IMR-90 (cell line): Measurements from ENCODE around the gene AK2. TPM values are rescaled to one million over a fixed set of nuclear protein-coding genes. Genes with fewer than 3 reads are reported as not detected.

Experiments
- ATAC-seq: fragments of 200-7000 bp; cut with Tn5 transposase; 2 replicates; pipeline ENCODE4 v1.9.1; 2020; ENCODE audit warnings: low read depth, mild to moderate bottlenecking, moderate library complexity
- Bru-seq: library from RNA; stranded (reverse); fragments of 400-500 nt; gene quantifications from one replicate; lab custom pipeline; 2021; lab: Mats Ljungman, UMichigan
- BruChase-seq, 2 experiments: library from RNA; stranded (reverse); fragments of 400-500 nt; gene quantifications; one replicate each; lab custom pipeline; 2021; lab: Mats Ljungman, UMichigan
- BruUV-seq: library from RNA; stranded (reverse); fragments of 400-500 nt; replicated peaks from 2 replicates; lab custom pipeline; 2021; lab: Mats Ljungman, UMichigan
- CTCF ChIA-PET: fragments of 300-600 bp; formaldehyde crosslinking; extraction: SDS; loops from one replicate; lab custom pipeline; 2021; ENCODE audit warnings: antibody characterized with exemption; lab: Yijun Ruan, JAX
- POLR2A ChIA-PET: fragments of 300-600 bp; sonication (Branson Sonifier 250); formaldehyde crosslinking; loops from one replicate; lab custom pipeline; 2022; ENCODE audit warnings: antibody characterized with exemption; ENCODE audit not compliant: unreplicated experiment; lab: Charles Lee
- DNase-seq: peaks from one replicate; pipeline ENCODE4 v3.0.0; 2013
- H2AFZ ChIP-seq: replicated peaks from 2 replicates; pipeline ENCODE3; 2013; ENCODE audit warnings: low read length, mild to moderate bottlenecking; ENCODE audit not compliant: poor library complexity
- H2AK5ac ChIP-seq: 2 replicates; pipeline ENCODE4 v1.6.1; 2013; ENCODE audit warnings: low read depth, low read length, inconsistent platforms
- H2AK9ac ChIP-seq: replicated peaks from 2 replicates; pipeline ENCODE3; 2013; ENCODE audit warnings: mild to moderate bottlenecking, low read depth, low read length, moderate library complexity; ENCODE audit not compliant: poor library complexity
- H2BK120ac ChIP-seq: 2 replicates; pipeline ENCODE4 v1.6.1; 2013; ENCODE audit warnings: low read depth, low read length, inconsistent platforms
- H2BK15ac ChIP-seq: 3 replicates; pipeline ENCODE4 v1.6.1; 2013; ENCODE audit warnings: low read depth, low read length, inconsistent platforms
- H2BK20ac ChIP-seq: 2 replicates; pipeline ENCODE4 v1.6.1; 2013; ENCODE audit warnings: low read depth, mild to moderate bottlenecking, inconsistent platforms, low read length, moderate library complexity
- H2BK5ac ChIP-seq: 2 replicates; pipeline ENCODE4 v1.6.1; 2013; ENCODE audit warnings: mild to moderate bottlenecking, low read depth, low read length, inconsistent platforms; ENCODE audit not compliant: poor library complexity, severe bottlenecking
- H3K14ac ChIP-seq: replicated peaks from 2 replicates; pipeline ENCODE4 v1.6.1; 2013; ENCODE audit warnings: low read depth, low read length, inconsistent platforms
- H3K18ac ChIP-seq: 2 replicates; pipeline ENCODE4 v1.6.1; 2013; ENCODE audit warnings: low read depth, low read length, control low read depth
- H3K23ac ChIP-seq: 2 replicates; pipeline ENCODE4 v1.6.1; 2013; ENCODE audit warnings: low read depth, low read length, inconsistent platforms
- H3K27ac ChIP-seq: 2 replicates; pipeline ENCODE4 v1.5.1; 2013; ENCODE audit warnings: mild to moderate bottlenecking, control low read depth, low read length; ENCODE audit not compliant: insufficient read depth
- H3K27me3 ChIP-seq: 2 replicates; pipeline ENCODE4 v1.6.1; 2013; ENCODE audit warnings: low read length; ENCODE audit not compliant: control insufficient read depth, insufficient read depth
- H3K36me3 ChIP-seq: 2 replicates; pipeline ENCODE4 v1.6.1; 2013; ENCODE audit warnings: low read length, mixed read lengths; ENCODE audit not compliant: control insufficient read depth, insufficient read depth
- H3K4ac ChIP-seq: 2 replicates; pipeline ENCODE4 v1.6.1; 2013; ENCODE audit warnings: low read depth, low read length, inconsistent platforms
- H3K4me1 ChIP-seq: 2 replicates; pipeline ENCODE4 v1.6.1; 2013; ENCODE audit warnings: low read length, mixed read lengths; ENCODE audit not compliant: control insufficient read depth, insufficient read depth
- H3K4me2 ChIP-seq: 2 replicates; pipeline ENCODE4 v1.6.1; 2013; ENCODE audit warnings: low read depth, mild to moderate bottlenecking, control low read depth, low read length, moderate library complexity
- H3K4me3 ChIP-seq: 2 replicates; pipeline ENCODE4 v1.5.1; 2013; ENCODE audit warnings: low read depth, mild to moderate bottlenecking, control low read depth, low read length, moderate library complexity; ENCODE audit not compliant: insufficient read depth
- H3K56ac ChIP-seq: 2 replicates; pipeline ENCODE4 v1.6.1; 2013; ENCODE audit warnings: low read length, inconsistent platforms; ENCODE audit not compliant: insufficient read depth; ENCODE audit errors: extremely low read depth
- H3K79me1 ChIP-seq, 2 experiments: 2 replicates each; pipeline ENCODE4 v1.6.1; 2013; ENCODE audit warnings: low read length in 2 of 2, inconsistent platforms in 1 of 2, low read depth in 1 of 2
- H3K9ac ChIP-seq: 2 replicates; pipeline ENCODE4 v1.6.1; 2013; ENCODE audit warnings: low read depth, low read length, control low read depth
- H3K9me1 ChIP-seq: 2 replicates; pipeline ENCODE4 v1.6.1; 2013; ENCODE audit warnings: low read length, inconsistent platforms; ENCODE audit not compliant: insufficient read depth
- H3K9me3 ChIP-seq: 2 replicates; pipeline ENCODE4 v1.6.1; 2013; ENCODE audit warnings: low read length; ENCODE audit not compliant: control insufficient read depth, insufficient read depth
- H4K20me1 ChIP-seq: 2 replicates; pipeline ENCODE4 v1.6.1; 2013; ENCODE audit warnings: low read length, inconsistent platforms; ENCODE audit not compliant: insufficient read depth
- H4K5ac ChIP-seq: 2 replicates; pipeline ENCODE4 v1.6.1; 2013; ENCODE audit warnings: mild to moderate bottlenecking, low read depth, low read length, control low read depth
- H4K8ac ChIP-seq, 2 experiments: 2 replicates each; pipeline ENCODE4 v1.6.1; 2013; ENCODE audit warnings: low read depth in 2 of 2, low read length in 2 of 2, control low read depth in 1 of 2, inconsistent platforms in 1 of 2
- H4K91ac ChIP-seq: 2 replicates; pipeline ENCODE4 v1.6.1; 2013; ENCODE audit warnings: low read depth, low read length, inconsistent platforms; ENCODE audit not compliant: insufficient read depth
- CEBPB ChIP-seq: IDR thresholded peaks from 2 replicates; pipeline ENCODE4 v1.6.1; 2012; ENCODE audit warnings: low read depth, low read length, improper control_type of control experiment
- FOS ChIP-seq: fragments of 150-350 bp; IDR thresholded peaks from 2 replicates; pipeline ENCODE4 v1.6.1; 2016; ENCODE audit warnings: low read depth, low read length
- MAZ ChIP-seq: IDR thresholded peaks from 2 replicates; pipeline ENCODE4 v1.6.1; 2012; ENCODE audit warnings: low read depth, mild to moderate bottlenecking, low read length, improper control_type of control experiment, moderate library complexity, borderline replicate concordance
- MXI1 ChIP-seq: IDR thresholded peaks from 2 replicates; pipeline ENCODE4 v1.6.1; 2012; ENCODE audit warnings: low read depth, mild to moderate bottlenecking, low read length, moderate library complexity, borderline replicate concordance
- POLR2A ChIP-seq: IDR thresholded peaks from 2 replicates; pipeline ENCODE4 v1.6.1; 2012; ENCODE audit warnings: mild to moderate bottlenecking, low read depth, low read length
- RCOR1 ChIP-seq: IDR thresholded peaks from 2 replicates; pipeline ENCODE4 v1.6.1; 2012; ENCODE audit warnings: mild to moderate bottlenecking, low read length, improper control_type of control experiment; ENCODE audit not compliant: insufficient replicate concordance
- SMC3 ChIP-seq: fragments of 150-350 bp; IDR thresholded peaks from 2 replicates; pipeline ENCODE4 v1.6.1; 2016; ENCODE audit warnings: low read depth, mild to moderate bottlenecking, antibody characterized with exemption, low read length, moderate library complexity
- USF2 ChIP-seq: fragments of 150-350 bp; IDR thresholded peaks from 2 replicates; pipeline ENCODE4 v1.6.1; 2017; ENCODE audit warnings: mild to moderate bottlenecking, antibody characterized with exemption, low read length, low read depth
- WGBS, 2 experiments: methylation state at CpG; one replicate each; pipeline versions ENCODE4 v1.1.5 to v1.1.7; 2013; ENCODE audit warnings: missing lambda C conversion rate in 2 of 2; ENCODE audit not compliant: insufficient read length in 1 of 2; ENCODE audit errors: extremely low coverage in 2 of 2; 5-methylcytosine and 5-hydroxymethylcytosine counted together
- dilution Hi-C: fragments of 300-500 bp; cut with HindIII; formaldehyde crosslinking; loops from one replicate; pipeline ENCODE4 v1.14.3; 2018; ENCODE audit warnings: low sequenced_read_pairs; ENCODE audit not compliant: unreplicated experiment
- in situ Hi-C: fragments of 300-500 bp; cut with MboI; formaldehyde crosslinking; loops from 3 replicates; pipeline ENCODE4 v1.14.3; 2019; ENCODE audit warnings: low sequenced_read_pairs, inconsistent platforms, mixed read lengths
- intact Hi-C: fragments of 100-400 bp; cut with micrococcal nuclease; formaldehyde crosslinking; loops from 2 replicates; pipeline ENCODE4 v1.10.0; 2022
- long read RNA-seq: library from polyadenylated mRNA; unstranded; transcript quantifications from one replicate; pipeline ENCODE4 v2.0.0, GENCODE V29; 2021; ENCODE audit not compliant: unreplicated experiment
- polyA plus RNA-seq, 3 experiments: library from polyadenylated mRNA; depleted of rRNA; stranded (reverse); fragments of >200 nt; gene quantifications; 2 replicates each; pipeline ENCODE4 v1.2.3, GENCODE V29; 2012; ENCODE audit warnings: low replicate concordance in 1 of 3
- total RNA-seq: library from RNA; depleted of rRNA; stranded (reverse); fragments of >200 nt; gene quantifications from 2 replicates; pipeline ENCODE4 v1.2.3, GENCODE V29; 2012; rRNA removed
- TF ChIP-seq, protein P1 (sequence below): fragments of 150-350 bp; IDR thresholded peaks from 2 replicates; pipeline ENCODE4 v1.6.1; 2016; ENCODE audit warnings: low read depth, mild to moderate bottlenecking, low read length, moderate library complexity, borderline replicate concordance

AK2 gene
- 118 and 168 TPM in 2 replicates for total RNA-seq
- 152 and 203 TPM in 2 replicates for polyA plus RNA-seq (2012; rRNA removed)
- 77.4 and 134 TPM in 2 replicates for polyA plus RNA-seq (2012; cell fraction: cytosol; rRNA removed)
- 53.9 and 195 TPM in 2 replicates for polyA plus RNA-seq (2012; cell fraction: nucleus; rRNA removed; ENCODE audit: low replicate concordance)
- Bru-seq, nascent RNA: percentile 87 among the genes with signal in this experiment
- percentile 89 among the genes with signal in this experiment for BruChase-seq, experiment 1, labeled RNA remaining after a 6-hour chase
- percentile 87 among the genes with signal in this experiment for BruChase-seq, experiment 2, labeled RNA remaining after a 2-hour chase
- long read RNA-seq, transcript AK2-201 (6 exons, 1,021 nt): minor isoform, 18 of 122 reads
- long read RNA-seq, transcript AK2-202 (7 exons, 3,586 nt): major isoform, 67 of 122 reads
- long read RNA-seq, partial matches to known transcripts: 0 of 122 reads
- long read RNA-seq, other reads (novel, unspliced or antisense): 31 of 122 reads

DNA sequence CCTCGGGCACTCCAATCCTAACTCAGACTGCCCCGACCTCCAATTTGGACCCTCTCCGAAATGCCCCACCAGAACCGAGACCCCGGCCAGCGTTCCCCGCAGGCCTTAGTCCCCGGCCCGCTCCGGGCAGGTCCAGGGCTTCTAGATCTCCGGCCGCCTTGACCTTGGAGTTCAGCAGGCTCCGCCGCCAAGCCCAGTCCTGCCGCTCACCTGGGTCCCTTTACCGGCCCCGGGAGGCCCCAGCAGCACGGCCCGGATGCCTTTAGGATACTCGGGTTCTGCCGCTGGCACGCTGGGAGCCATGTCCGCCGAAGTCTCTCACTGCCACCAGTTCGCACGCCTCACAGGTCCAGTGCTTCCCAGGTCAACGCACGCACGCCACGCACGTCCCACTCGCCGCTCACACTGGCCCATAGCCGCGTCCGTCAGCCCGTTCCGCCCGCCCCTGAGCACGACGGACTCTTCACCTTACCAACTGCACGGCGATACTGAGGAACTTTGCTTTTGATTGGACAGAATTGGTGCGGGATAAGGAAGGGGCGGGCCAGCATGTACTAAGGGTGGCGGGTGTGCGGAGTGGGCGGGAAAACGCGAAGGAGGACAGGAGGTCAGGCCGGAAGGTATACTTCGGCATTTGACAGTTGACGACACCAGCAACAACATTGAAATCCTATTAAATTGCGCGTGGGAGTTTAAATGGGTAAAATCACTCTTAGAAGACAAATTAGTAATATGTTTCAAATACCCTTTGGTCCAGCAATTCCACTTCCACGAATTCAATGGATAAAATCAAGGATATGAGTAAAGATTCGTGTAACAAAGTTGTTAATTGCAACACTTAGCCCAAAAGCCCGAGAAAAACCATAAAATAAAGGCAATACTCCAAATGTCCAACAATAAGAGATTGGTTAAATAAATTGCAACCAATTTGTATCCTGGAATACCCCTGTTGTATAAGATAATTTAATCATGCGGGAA is at the start of gene AK2:
TSS of gene AK2 (minus strand) at position 358 of the 978 bp plus-strand sequence. CDS start at position 303, 55 bp downstream.
- Histone ChIP-seq H4K91ac (peak within 1 kb of the TSS; percentile 73; the same call in 1 of the 2 replicates), H3K9ac (peak within 1 kb of the TSS; percentile 72), H3K23ac (peak within 1 kb of the TSS; percentile 90), H3K56ac (peak within 1 kb of the TSS; percentile 35), H2AFZ (peak within 1 kb of the TSS; percentile 92), H3K4ac (peak within 1 kb of the TSS; percentile 88), H2BK5ac (peak within 1 kb of the TSS; percentile 38), H3K79me1 (peaks cover 15 to 42% of the 10 kb centered on the region in 2 experiments), H2BK20ac (no peak within 1 kb of the TSS), H4K20me1 (peaks cover 12% of the 10 kb centered on the region), H3K4me1 (peaks cover 5% of the 10 kb centered on the region; the same call in 1 of the 2 replicates), H2BK120ac (no peak within 1 kb of the TSS), H2AK9ac (peak within 1 kb of the TSS; percentile 98), H4K8ac (peak within 1 kb of the TSS; percentile 72 to 88), H3K27ac (peak within 1 kb of the TSS; percentile 60), H2AK5ac (peak within 1 kb of the TSS; percentile 83), H3K9me1 (peaks cover 10% of the 10 kb centered on the region; the same call in 1 of the 2 replicates), H2BK15ac (0 out of 3 replicates have a peak within 1 kb of the TSS, but pooled peaks have one; percentile 19), H4K5ac (peak within 1 kb of the TSS; percentile 62), H3K4me3 (peak within 1 kb of the TSS; percentile 68), H3K18ac (peak within 1 kb of the TSS; percentile 11; the same call in 1 of the 2 replicates), H3K14ac (peak within 1 kb of the TSS; percentile 95), H3K27me3 (no peaks in the 10 kb centered on the region), H3K4me2 (peak within 1 kb of the TSS; percentile 96), H3K9me3 (no peaks in the 10 kb centered on the region), H3K36me3 (0 out of 2 replicates have a peak, but pooled peaks cover 2% of the 10 kb centered on the region)
- BruUV-seq: no TSS peak
- CTCF ChIA-PET: no interaction called here
- POLR2A ChIA-PET: no interaction called here
- in situ Hi-C loops: no loop called here
- intact Hi-C loops: no loop called here
- dilution Hi-C loops: no loop called here
- ATAC-seq (peak; percentile 100), DNase-seq (peak; percentile 97)
- 0% methylated on average over 22 of the region's 59 CpGs; no CpG with 5 or more reads in 1 of the 2 experiments for WGBS, 2 experiments
- no peak for TF ChIP-seq CEBPB
- TF ChIP-seq SMC3: no peak
- TF ChIP-seq USF2: no peak
- no peak for TF ChIP-seq RCOR1
- TF ChIP-seq MAZ: no peak; the same call in 1 of the 2 replicates
- peak; percentile 84; the same call in 1 of the 2 replicates for TF ChIP-seq FOS
- peak; percentile 79; the same call in 1 of the 2 replicates for TF ChIP-seq MXI1
- peak; percentile 85 for TF ChIP-seq POLR2A
- TF ChIP-seq, protein P1, sequence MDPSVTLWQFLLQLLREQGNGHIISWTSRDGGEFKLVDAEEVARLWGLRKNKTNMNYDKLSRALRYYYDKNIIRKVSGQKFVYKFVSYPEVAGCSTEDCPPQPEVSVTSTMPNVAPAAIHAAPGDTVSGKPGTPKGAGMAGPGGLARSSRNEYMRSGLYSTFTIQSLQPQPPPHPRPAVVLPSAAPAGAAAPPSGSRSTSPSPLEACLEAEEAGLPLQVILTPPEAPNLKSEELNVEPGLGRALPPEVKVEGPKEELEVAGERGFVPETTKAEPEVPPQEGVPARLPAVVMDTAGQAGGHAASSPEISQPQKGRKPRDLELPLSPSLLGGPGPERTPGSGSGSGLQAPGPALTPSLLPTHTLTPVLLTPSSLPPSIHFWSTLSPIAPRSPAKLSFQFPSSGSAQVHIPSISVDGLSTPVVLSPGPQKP: no peak
